Caco-2 (cell line): ENCODE measurements around the gene RGMA. TPM values are rescaled to one million over a fixed set of nuclear protein-coding genes. Genes with fewer than 3 reads are reported as not detected.
A peak's percentile ranks its signal among the peaks of the same experiment; 100 is the strongest.

ENCODE experiments used
- BruUV-seq: library from RNA; stranded (reverse); fragments of 400-500 nt; replicated peaks from 2 replicates; lab custom pipeline; 2021; lab: Mats Ljungman, UMichigan
- CTCF ChIA-PET: fragments of 300-600 bp; sonication (Branson Sonifier 250); formaldehyde crosslinking; loops from one replicate; lab custom pipeline; 2022; ENCODE audit warnings: antibody characterized with exemption; lab: Charles Lee
- POLR2A ChIA-PET: fragments of 300-600 bp; sonication (Branson Sonifier 250); formaldehyde crosslinking; loops from one replicate; lab custom pipeline; 2022; ENCODE audit warnings: antibody characterized with exemption; lab: Charles Lee
- DNase-seq, 2 experiments: peaks; one replicate each; pipeline versions ENCODE4 v3.0.0 to v3.0.0-alpha.2; 2020 to 2022
- H3K27me3 ChIP-seq: replicated peaks from 2 replicates; pipeline ENCODE4 v1.6.0; 2011; ENCODE audit warnings: low read length; ENCODE audit not compliant: control insufficient read depth, insufficient read depth
- H3K36me3 ChIP-seq: 2 replicates; pipeline ENCODE4 v1.5.1; 2011; ENCODE audit warnings: low read length; ENCODE audit not compliant: control insufficient read depth, insufficient read depth
- H3K4me1 ChIP-seq: fragments of 250-450 bp; sonication (Bioruptor Pico); 2 replicates; pipeline ENCODE4 v1.5.1; 2020; ENCODE audit warnings: mild to moderate bottlenecking
- H3K4me3 ChIP-seq: 2 replicates; pipeline ENCODE4 v1.5.1; 2011; ENCODE audit warnings: low read depth, mild to moderate bottlenecking, control low read depth, low read length
- H3K9me3 ChIP-seq: fragments of 250-450 bp; sonication (Bioruptor Pico); 2 replicates; pipeline ENCODE4 v1.5.1; 2020; ENCODE audit warnings: mild to moderate bottlenecking, moderate library complexity
- H3K27ac Mint-ChIP-seq: one replicate; pipeline ENCODE4 v1.8.0; 2022; ENCODE audit warnings: mixed read lengths; ENCODE audit not compliant: unreplicated experiment
- H3K27me3 Mint-ChIP-seq: one replicate; pipeline ENCODE4 v1.8.0; 2022; ENCODE audit warnings: mixed read lengths; ENCODE audit not compliant: insufficient read depth, unreplicated experiment
- H3K36me3 Mint-ChIP-seq: one replicate; pipeline ENCODE4 v1.8.0; 2022; ENCODE audit warnings: mild to moderate bottlenecking, mixed read lengths; ENCODE audit not compliant: insufficient read depth, unreplicated experiment
- H3K4me1 Mint-ChIP-seq: one replicate; pipeline ENCODE4 v1.8.0; 2022; ENCODE audit warnings: low read depth, mixed read lengths; ENCODE audit not compliant: unreplicated experiment
- H3K4me3 Mint-ChIP-seq: one replicate; pipeline ENCODE4 v1.8.0; 2022; ENCODE audit warnings: mild to moderate bottlenecking, moderate library complexity, mixed read lengths; ENCODE audit not compliant: unreplicated experiment
- H3K9me3 Mint-ChIP-seq: one replicate; pipeline ENCODE4 v1.8.0; 2022; ENCODE audit warnings: mixed read lengths; ENCODE audit not compliant: unreplicated experiment
- intact Hi-C: fragments of 100-400 bp; cut with micrococcal nuclease; formaldehyde crosslinking; loops from one replicate; pipeline ENCODE4 v1.10.0; 2022; ENCODE audit not compliant: unreplicated experiment
- total RNA-seq: library from RNA; stranded (reverse); gene quantifications from 2 replicates; pipeline ENCODE4 v1.2.3, GENCODE V29; 2022
- TF ChIP-seq, protein P1 (sequence below), 2 experiments: fragments of 200-600 bp in 1 of 2; IDR thresholded peaks; 1 replicate in 1 of 2; 2 replicates in 1 of 2; pipeline versions ENCODE4 v1.5.1 to v1.8.0; 2011 to 2022; ENCODE audit warnings: antibody characterized with exemption in 1 of 2, control low read depth in 1 of 2, inconsistent platforms in 1 of 2, low read depth in 1 of 2, low read length in 1 of 2, mild to moderate bottlenecking in 1 of 2, moderate library complexity in 1 of 2; ENCODE audit not compliant: insufficient read depth in 1 of 2, severe bottlenecking in 1 of 2, unreplicated experiment in 1 of 2

RGMA gene
- total RNA-seq, 1 experiment from 2014 or later = 4.5 TPM

- Mint-ChIP-seq H3K27ac (no peak overlapping the region), H3K4me3 (no peak overlapping the region), H3K36me3 (no peaks in the 10 kb centered on the region), H3K9me3 (no peaks in the 10 kb centered on the region), H3K4me1 (no peaks in the 10 kb centered on the region), H3K27me3 (peaks cover 1% of the 10 kb centered on the region)
- TF ChIP-seq, protein P1, sequence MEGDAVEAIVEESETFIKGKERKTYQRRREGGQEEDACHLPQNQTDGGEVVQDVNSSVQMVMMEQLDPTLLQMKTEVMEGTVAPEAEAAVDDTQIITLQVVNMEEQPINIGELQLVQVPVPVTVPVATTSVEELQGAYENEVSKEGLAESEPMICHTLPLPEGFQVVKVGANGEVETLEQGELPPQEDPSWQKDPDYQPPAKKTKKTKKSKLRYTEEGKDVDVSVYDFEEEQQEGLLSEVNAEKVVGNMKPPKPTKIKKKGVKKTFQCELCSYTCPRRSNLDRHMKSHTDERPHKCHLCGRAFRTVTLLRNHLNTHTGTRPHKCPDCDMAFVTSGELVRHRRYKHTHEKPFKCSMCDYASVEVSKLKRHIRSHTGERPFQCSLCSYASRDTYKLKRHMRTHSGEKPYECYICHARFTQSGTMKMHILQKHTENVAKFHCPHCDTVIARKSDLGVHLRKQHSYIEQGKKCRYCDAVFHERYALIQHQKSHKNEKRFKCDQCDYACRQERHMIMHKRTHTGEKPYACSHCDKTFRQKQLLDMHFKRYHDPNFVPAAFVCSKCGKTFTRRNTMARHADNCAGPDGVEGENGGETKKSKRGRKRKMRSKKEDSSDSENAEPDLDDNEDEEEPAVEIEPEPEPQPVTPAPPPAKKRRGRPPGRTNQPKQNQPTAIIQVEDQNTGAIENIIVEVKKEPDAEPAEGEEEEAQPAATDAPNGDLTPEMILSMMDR (IDR thresholded peaks at IDR 0.05; ENCODE audit: insufficient read depth in 1 of 2, low read depth in 1 of 2, low read length in 1 of 2, severe bottlenecking in 1 of 2, unreplicated experiment in 1 of 2) = no peak
- BruUV-seq = no TSS peak
- DNase-seq = no peak
- peaks cover 1% of the 10 kb centered on the region; the same call in 1 of the 2 replicates for H3K27me3 ChIP-seq
- POLR2A ChIA-PET = no interaction called here
- H3K9me3 ChIP-seq = no peaks in the 10 kb centered on the region
- H3K36me3 ChIP-seq = no peaks in the 10 kb centered on the region
- intact Hi-C loops = no loop called here
- H3K4me1 ChIP-seq = no peaks in the 10 kb centered on the region
- no peak overlapping the region for H3K4me3 ChIP-seq
- CTCF ChIA-PET = no interaction called here
Observed at GRCh38 chr15:93091465-93091864, 2.5 kb upstream of the RGMA start.

DNA sequence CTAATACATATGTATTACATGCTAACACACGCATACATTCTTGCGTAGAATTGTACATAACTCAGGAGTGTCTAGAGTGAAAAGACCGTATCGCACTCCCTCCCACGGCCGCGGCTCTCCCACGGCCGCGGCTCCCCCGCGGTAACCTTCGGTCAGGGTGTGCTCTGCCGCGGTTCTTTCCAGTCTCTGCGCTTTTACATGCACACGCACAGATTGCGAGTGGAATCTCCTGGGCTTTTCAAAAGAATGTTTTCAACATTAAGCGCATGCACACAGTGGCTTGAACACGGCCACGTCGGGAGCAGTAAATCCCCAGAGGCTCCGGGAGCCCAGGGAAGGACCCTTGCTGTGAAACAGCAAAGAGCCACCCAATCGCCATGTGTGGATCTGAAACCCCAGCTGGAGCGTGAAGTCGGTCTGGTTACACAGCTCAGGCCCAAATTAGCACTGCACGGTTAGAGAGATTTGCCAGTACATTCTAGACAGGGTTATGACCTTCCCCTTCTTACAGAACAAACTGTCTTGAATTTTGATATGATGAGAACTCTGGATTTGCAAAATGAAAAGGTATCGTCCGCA, 805 bp upstream of the RGMA start:
- DNase-seq = no peak
- ChIA-PET CTCF (no interaction called here), POLR2A (no interaction called here)
- Mint-ChIP-seq H3K27me3 (peaks cover 7% of the 10 kb centered on the region), H3K4me1 (no peaks in the 10 kb centered on the region), H3K4me3 (peak overlapping the region; percentile 61), H3K9me3 (no peaks in the 10 kb centered on the region), H3K27ac (no peak overlapping the region), H3K36me3 (no peaks in the 10 kb centered on the region)
- Histone ChIP-seq H3K4me3 (peak overlapping the region; percentile 35), H3K9me3 (no peaks in the 10 kb centered on the region), H3K36me3 (no peaks in the 10 kb centered on the region), H3K27me3 (peaks cover 1% of the 10 kb centered on the region; the same call in 1 of the 2 replicates), H3K4me1 (no peaks in the 10 kb centered on the region)
- intact Hi-C loops = loop anchor here (2.0 to 5.0 kb wide), 3 partner anchors 57 to 251 kb away; no protein-coding TSS in a partner anchor
- no TSS peak for BruUV-seq
- TF ChIP-seq, protein P1 (IDR thresholded peaks at IDR 0.05; ENCODE audit: insufficient read depth in 1 of 2, low read depth in 1 of 2, low read length in 1 of 2, severe bottlenecking in 1 of 2, unreplicated experiment in 1 of 2) = no peak

GRCh38 chr15:93088200-93088980, 621 bp downstream of the RGMA start:
- DNase-seq = peak in 1 of 2 experiments; percentile 38
- ChIA-PET POLR2A (interaction anchor here (1.1 kb wide), 1 partner anchor 887 kb away, joined by 3 read pairs; no protein-coding TSS in a partner anchor), CTCF (interaction anchor here (0.6 to 2.0 kb wide), 16 partner anchors 13 to 1031 kb away, joined by 3 to 31 read pairs (median 4); no protein-coding TSS in a partner anchor)
- Mint-ChIP-seq H3K36me3 (no peaks in the 10 kb centered on the region), H3K4me1 (no peaks in the 10 kb centered on the region), H3K4me3 (peak overlapping the region; percentile 74), H3K27me3 (peaks cover 13% of the 10 kb centered on the region), H3K27ac (no peak overlapping the region), H3K9me3 (no peaks in the 10 kb centered on the region)
- Histone ChIP-seq H3K4me3 (peak overlapping the region; percentile 57), H3K9me3 (no peaks in the 10 kb centered on the region), H3K36me3 (no peaks in the 10 kb centered on the region), H3K27me3 (no peaks in the 10 kb centered on the region), H3K4me1 (no peaks in the 10 kb centered on the region)
- TF ChIP-seq, protein P1 (IDR thresholded peaks at IDR 0.05; ENCODE audit: insufficient read depth in 1 of 2, low read depth in 1 of 2, low read length in 1 of 2, severe bottlenecking in 1 of 2, unreplicated experiment in 1 of 2) = peak in 1 of 2 experiments; percentile 37
- intact Hi-C loops = loop anchor here (1.0 to 5.0 kb wide), 4 partner anchors 59 to 1032 kb away; no protein-coding TSS in a partner anchor
- no TSS peak for BruUV-seq
